ENCODE measurements around the gene GALNT5.
"Not testable (repeated sequence)": the region's sequence is repeated elsewhere in the genome, so short reads cannot be mapped to it uniquely, and the experiment has no call there.

Gene GALNT5

DNA sequence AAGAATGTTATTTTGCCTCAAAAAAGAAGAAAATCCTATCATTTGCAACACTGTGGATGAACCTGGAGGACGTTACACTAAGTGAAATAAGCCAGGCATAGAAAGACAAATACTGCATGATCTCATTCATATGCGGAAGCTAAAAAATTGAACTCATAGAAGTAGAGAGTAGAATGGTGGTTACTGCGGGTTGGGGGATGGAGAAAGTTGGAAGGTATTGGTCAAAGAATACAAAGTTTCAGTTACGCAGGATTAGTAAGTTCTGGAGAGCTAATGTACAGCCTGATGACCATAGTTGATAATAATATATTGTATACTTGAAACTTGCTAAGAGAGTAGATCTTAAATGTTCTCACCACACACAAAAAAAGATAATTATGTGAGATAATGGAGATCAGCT, 5.0 kb upstream of the GALNT5 start:
- DNase-seq, result no peak

DNA sequence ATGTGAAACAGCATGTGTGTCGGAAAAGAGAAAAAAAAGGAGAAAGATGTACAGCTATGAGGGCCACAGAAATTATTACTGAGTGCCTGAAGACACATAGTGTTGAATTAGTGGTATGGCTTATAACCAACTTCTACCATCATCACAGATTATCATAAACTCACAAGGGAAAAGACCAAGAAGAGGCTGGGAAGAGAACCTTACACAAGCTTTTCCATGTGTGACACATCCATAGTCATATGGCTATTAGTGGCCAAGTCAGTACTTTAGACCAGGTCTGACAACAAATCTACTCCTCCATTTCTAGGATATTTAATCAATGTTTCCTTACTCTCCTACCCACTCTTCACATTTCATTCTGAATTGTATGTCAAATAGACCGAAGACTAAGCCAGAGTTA, 3.5 kb upstream of the GALNT5 start:
- DNase-seq, result no peak

DNA sequence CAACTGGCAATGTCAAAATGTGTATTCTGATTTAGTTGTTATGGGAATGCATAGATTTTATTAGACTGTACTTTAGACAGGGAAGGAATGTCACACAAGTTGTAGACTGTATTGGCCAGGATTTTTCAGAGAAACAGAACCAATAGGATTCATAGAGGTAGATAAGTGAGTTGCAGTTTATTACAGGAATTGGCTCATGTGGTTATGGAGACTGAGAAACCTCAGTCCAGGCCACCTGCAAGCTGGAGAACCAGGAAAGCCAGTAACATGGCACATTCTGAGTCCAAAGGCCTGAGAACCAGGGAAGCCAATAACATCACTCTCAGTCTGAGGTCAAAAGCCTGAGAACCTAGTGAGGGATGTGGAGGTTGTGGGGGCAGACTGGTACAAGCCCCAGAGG, 1.8 kb upstream of the GALNT5 start:
- DNase-seq, result no peak

DNA sequence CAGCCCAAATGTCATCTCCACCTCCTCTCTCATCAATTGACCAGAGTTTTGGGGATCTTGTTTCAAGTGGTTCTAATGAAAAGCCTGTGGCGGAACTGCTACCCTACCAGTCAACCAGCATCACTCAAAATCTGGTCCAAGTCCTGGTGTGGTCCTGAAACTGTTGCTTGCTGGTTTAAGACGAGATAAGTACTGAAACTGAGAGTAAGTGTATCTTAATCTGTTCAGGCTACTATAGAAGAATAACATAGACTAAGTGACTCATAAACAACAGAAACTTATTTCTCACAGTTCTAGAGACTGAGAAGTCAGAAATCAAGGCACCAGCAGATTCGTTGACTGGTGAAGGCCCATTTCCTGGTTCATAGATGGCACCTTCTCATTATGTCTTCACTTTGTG, 879 bp upstream of the GALNT5 start:
- DNase-seq, result no peak

DNA sequence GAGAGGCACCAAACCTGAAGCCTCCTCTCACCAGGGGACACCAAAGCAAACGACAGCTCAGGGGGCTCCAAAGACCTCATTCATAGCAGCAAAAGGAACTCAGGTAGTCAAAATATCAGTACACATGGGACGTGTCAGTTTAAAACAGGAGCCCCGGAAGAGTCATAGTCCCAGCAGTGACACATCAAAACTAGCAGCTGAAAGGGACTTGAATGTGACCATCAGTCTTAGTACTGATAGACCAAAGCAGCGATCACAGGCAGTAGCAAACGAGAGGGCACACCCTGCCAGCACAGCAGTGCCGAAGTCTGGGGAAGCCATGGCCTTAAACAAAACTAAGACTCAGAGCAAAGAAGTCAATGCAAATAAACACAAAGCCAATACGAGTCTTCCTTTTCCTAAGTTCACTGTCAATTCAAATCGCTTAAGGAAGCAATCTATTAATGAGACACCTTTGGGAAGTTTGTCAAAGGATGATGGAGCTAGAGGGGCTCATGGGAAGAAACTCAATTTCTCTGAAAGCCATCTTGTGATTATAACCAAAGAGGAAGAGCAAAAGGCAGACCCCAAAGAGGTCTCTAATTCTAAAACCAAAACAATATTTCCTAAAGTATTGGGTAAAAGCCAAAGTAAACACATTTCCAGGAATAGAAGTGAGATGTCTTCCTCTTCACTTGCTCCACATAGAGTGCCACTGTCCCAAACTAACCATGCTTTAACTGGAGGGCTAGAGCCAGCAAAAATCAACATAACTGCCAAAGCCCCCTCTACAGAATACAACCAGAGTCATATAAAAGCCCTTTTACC, 1.2 kb downstream of the GALNT5 start:
- DNase-seq, result no peak

DNA sequence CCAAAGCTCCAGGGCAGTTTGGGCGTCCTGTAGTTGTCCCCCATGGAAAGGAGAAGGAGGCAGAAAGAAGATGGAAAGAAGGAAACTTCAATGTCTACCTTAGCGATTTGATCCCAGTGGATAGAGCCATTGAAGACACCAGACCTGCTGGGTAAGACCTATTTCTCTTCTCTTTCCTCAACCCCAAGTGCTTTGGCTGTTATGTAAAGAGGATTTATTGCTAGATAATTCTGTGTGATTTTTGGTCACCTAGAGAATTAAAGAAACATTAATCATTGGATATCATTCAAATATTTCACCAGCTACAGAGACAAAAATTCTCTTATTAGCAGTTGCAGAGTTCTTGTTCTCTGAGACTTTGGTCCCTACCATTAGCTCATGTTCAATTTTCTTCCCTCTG, 1.9 kb downstream of the GALNT5 start:
- DNase-seq, result no peak

DNA sequence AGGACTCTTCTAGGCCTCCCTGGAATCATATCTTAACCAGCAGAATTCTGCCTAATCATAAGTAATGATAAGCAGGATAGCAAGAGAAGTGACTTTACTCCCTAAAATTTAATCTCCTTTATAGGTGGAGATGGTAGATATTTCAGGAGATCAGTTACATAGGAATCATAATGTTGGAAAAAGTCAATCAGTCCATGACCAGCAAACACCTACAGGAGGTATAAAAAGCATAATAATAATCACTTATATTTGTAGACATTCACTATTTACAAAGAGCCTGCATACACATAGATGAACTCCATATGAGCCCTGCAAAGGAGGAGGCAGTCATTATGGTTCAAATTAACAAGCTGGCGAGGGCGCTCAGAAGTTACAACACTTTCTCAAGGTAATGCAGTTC, 2.5 kb downstream of the GALNT5 start:
- no peak for DNase-seq

DNA sequence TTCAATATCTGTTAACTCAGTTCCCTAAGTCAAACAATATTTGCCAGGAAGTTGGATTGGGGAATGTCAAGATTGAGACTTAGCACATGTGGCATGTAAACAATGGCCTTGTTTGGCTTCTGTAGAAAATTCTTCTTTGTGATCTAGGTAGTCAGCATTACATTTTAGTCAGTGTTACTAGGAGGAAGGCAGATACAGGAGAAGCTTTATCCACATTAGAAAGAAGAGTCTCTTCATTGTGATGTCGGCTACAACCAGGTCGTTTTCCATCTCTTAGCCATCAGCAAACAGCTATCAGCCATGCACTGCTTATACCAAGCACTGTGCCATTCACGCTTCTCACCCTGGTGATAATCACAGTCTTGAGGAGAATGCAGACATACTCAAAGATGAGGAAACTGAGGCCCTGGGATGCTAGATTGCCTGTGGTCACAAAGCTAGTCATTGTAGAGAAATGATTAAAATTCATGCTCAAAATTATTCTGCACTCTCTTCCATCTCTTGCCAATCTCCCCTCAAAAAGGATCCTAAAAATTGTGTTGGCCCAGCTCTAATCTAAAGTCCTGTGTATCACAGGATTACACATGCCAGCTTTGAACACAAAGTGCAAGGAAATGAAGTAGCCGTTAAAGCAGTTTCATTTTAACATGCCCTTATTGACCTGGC, 3.2 kb downstream of the GALNT5 start:
- no peak for DNase-seq

DNA sequence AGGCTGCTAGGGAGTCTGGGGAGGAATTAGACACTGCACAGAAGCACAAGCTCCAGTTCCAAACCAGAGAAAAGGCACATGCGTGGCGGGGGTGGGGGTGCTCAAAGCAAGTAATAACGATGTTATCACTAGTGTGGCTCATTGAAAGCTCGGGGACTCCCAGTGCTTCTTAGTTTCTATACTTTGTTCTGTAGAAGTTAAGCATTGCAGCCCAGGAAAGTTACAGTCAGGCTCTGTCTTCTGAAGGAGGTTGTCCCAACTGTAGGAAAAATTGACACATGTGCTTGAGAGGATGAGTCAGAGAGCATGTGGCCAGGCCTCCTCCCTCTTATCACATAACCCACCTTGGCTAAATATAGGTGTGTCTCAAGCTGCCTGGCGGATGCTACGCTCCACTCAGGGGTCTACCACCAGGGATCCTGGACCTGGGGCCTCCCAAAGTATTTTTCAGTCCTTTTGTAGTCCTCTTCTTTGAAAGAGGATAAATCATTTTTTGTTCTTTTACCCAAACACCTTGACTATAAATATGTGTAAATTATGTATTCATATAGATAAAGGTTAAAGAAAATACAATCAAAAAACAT, 3.8 kb downstream of the GALNT5 start:
- DNase-seq, result peak; percentile 9

DNA sequence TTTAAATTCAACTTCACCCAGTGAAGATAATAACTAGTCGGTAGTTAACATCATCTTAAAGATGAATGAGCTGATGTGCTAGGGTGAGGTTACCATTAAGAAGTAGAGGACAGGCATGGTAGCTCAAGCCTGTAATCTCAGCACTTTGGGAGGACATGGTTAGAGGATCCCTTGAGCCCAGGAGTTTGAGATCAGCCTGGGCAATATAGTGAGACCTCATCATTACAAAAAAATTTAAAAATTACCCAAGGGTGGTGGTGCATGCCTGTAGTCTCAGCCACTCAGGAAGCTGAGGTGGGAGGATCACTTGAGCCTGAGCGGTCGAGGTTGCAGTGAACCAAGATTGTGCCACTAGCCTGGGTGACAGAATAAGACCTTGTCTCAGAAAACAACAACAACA, 4.7 kb downstream of the GALNT5 start:
- DNase-seq, result no peak

DNA sequence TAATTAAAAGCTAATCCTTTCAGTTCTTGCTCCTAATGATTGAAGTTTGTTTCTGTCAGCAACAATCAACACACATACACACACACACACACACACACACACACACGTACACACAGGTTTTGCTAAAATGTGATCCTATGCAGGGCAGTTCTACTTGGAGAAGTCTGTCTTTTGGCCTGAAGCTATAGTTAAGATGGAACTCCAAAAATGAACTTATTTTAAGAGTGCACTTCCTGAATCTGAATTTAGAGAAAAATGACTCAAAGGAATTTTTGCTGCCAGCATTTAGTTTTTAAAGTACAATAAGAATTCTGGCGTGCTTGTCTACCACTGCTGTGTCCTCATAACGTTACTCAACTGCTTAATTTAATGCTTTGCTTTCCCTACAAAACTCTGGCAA, 6.6 kb downstream of the GALNT5 start:
- DNase-seq, result no peak

DNA sequence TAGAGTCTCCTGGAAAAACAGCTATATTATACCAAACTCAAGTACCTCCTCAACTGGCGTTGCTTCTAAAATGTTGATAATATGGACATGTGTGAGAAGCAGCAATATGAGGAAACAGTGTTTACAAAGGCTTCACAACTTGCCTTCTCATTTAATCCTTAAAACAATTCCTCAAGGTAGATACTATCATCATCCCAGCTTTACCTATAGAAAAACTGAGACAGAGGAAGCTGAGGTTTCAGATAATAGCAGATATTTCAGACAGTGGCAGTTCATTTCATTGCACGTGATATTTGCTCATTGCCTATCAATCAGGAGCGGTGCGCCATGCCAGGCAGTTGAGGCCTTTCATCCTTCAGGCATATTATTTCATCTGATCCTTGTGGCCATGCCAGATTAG, 8.3 kb downstream of the GALNT5 start:
- no peak for DNase-seq

DNA sequence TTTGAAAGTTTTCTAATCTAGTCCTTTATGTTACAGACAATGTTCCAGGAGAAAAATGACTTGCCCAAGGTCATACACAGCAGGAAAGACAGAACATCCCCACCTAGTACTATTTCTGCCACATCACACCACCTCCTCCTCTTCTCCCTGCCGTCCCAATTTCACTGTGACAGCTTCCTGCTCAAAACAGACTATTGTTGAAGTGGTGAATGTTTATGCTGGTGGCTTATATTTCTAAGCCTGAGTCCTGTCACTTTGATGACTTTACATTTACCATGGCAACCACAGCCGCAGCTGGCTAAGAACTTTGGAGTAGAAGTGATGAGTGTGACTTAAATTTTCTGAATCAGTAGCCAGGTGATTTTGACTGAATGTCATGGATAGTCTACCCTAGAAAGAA, 10.0 kb downstream of the GALNT5 start:
- DNase-seq, result no peak

DNA sequence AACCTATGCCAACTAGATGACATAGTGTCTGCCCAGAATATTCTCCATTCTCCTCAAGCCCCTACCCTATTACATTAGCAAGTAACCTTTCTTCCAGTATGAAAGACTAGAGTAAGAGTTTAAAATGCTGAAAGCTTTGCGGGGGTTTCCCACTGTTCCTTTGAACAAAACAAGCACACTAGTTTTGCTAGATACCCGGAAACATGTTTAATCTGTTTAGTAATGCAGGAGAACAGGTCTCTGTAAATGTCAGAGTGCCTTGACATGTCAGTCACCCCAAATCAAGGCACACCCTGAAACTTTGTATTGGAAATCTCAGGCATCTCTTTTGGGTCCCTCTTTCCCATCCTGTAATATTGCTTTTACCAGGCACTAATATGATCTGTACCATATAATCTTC, 11.6 kb downstream of the GALNT5 start:
- no peak for DNase-seq

DNA sequence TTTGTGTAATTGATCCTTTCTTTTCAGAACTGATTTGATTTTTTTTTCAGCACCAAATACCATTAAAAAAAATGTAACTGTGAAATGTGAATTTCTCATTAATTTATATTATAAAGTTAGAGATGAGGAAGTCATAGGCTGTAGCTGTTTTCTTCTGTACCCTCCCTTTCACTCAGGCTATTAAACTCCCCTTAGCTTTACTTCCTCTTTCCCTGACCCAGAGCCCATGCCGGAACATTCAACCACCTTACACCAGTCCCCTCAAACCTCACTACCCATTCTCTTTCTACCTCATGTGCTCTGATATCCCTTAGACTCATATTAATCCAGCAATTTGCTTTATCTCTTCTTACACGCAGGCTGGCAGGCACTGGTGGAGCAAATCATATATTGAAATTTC, 12.4 kb downstream of the GALNT5 start:
- no peak for DNase-seq

DNA sequence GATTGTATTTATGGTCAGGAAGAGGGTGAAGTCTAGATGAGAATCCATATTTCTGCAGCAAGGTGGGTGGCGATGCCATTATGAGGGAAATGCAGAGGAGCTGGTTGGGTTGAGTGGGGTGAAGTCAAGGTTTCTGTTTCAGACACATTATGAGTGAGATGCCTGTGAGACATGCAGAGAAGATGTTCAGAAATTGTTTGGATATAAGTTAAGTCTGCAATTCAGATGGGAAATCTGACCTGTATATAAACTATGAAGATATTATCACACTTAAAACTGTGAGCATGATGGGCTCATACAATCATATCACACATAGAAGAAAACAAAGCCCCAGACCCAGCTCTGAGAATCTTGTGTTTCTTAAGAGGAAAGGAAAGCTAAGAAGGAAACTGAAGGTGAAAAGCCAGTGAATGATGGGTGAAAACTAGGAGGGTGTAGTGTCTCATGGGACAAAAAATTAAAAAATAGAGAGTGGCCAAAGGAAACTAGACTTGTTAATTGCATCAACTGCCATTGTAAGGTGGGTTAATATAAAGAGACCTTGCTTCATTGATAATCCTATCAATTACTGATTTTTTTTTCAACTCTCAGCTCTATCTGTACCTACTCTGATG, 14.2 kb downstream of the GALNT5 start:
- DNase-seq, result no peak

DNA sequence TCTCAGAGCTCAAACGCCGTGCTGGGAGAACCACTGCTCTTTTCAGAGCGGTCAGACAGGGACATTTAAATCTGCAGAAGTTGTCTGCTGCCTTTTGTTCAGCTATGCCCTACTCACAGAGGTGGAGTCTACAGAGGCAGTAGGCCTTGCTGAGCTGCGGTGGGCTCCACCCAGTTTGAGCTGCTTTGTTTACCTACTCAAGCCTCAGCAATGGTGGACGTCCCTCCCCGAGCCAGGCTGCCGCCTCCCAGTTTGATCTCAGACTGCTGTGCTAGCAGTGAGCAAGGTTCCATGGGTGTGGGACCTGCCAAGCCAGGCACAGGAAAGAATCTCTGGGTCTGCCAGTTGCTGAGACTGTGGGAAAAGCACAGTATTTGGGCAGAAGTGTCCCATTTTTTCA, 21.8 kb downstream of the GALNT5 start:
- not testable (repeated sequence) for DNase-seq

DNA sequence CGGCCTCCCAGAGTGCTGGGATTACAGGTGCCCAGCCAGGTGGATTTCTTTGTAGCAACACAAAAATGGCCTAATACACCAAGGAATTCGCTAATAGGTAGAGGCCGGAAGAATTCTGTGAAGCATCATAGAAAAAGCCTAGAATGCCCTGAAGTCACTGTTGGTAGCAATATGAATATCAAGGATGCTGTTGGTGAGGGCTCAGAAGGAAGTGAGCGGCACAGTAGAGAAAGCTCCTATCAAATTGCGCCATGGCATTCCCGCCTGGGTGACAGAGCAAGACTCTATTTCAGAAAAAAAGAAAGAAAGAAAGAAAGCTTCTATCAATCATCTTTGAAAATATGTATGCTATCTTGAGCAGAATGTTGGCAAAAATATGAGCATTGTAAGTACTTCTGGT, 23.8 kb downstream of the GALNT5 start:
- no peak for DNase-seq

DNA sequence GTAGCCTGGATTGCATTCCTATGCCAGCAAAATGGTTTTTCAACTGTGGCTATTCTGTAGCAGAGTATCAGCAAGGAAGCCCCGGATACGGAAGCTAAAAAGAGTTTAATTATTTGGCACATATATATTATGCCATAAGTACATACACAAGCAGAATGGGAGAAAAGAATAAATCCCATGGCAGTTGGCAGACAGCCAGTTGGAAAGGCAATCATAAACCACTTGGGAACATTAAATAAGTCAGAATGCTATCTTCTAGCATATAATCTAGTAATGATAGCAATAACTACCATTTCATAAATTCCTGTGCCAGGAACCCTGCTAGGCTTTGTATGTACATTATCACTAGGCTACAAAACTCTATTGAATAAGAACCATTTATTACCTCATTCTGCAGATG, 26.0 kb downstream of the GALNT5 start:
- no peak for DNase-seq

DNA sequence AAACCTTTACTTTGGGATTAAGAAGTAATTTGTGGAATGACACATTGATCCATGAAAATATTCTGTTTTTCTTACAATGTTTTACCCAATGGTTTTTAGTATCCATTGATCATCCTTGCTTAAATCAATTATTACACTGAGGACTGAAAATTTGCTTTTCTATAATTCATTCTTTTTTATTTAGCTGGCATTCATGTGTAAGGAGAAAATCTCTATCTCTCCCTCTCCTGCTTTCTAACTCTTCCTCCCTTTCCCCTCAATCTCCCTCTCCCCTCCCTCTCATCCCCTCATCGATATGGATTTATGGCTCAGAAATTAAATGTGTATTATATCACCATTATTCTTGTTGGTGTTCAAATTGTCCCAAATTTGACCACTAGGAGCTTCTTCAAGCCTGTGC, 29.7 kb downstream of the GALNT5 start:
- no peak for DNase-seq

DNA sequence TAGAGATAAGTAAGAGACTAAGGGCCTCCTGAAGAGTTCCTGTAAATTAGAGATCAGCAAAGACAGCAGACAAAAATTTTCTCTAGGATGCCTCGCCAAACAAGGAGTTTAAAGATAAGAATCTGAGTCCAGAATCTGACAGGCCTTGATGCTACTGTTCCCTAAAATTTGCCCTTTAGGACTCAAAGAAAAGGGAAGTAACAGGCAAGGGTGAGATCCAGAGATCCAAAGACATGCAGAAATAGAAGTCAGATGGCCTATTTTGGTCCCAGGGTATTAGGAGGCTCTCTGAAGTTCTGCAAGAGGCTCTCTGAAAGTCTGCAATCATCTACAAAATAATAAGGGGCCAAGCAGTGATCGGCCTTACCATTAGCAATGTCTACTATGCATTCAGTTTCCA, 33.0 kb downstream of the GALNT5 start:
- no peak for DNase-seq

DNA sequence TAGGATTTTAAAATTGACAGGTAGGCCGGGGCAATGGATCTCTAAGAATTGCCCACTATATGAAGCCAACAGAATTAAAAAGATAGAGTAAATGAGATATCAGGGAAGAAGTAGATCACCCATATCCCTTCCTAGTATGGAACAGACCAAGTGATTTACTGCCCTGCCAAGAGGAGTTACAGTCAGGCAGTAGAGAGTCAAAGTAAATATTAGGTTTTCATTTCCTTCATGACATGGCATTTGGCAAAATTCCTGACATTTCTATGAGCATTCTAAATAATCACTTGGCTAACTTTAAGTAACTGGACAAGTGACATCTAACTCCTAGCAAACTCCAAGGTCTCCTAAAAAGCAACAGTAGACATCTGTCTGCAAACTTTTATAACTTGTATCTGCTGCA, 33.5 kb downstream of the GALNT5 start:
- DNase-seq, result no peak

DNA sequence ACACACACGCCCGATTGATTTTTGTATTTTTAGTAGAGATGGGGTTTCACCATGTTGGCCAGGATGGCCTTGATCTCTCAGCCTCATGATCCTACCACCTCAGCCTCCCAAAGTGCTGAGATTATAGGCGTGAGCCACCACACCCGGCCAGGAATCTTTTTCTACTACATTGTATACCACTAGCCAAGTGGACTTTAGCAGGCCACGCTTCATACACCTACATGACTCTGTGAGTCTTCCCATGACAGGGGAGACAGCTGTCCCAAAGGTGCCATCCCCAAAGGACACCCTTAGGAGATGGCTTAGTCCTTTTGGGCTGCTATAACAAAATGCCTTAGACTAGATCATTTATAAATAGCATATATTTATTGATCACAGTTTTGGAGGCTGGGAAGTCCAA, 35.3 kb downstream of the GALNT5 start:
- no peak for DNase-seq

DNA sequence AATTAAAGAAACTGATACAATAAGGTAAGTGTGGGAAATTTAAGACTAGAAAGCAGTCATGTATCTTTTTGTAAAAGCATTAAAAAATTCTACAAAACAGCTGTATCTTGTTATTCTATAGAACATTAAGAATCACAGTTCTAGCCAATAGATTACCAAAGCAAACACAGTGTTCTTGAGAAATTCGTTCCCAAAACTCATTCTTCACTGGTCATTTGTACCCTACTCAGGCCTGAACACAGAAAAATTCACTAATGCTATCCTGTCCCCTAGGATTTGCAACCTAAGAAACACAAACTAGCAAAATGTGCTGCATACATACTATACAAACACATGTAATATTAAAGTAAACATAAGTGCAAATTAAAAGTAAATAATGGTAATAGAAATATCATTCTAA, 39.0 kb downstream of the GALNT5 start:
- DNase-seq, result no peak
